PFSK-1 (cell line): ENCODE results near the gene ZBTB2.

Experiments used
- FOXP2 ChIP-seq: optimal IDR thresholded peaks from 2 replicates; pipeline ENCODE3; 2011; ENCODE audit warnings: borderline replicate concordance, control low read depth, inconsistent platforms; ENCODE audit not compliant: insufficient read depth; ENCODE audit errors: extremely low read length, extremely low read depth
- POLR2AphosphoS5 ChIP-seq: IDR thresholded peaks from 2 replicates; pipeline ENCODE4 v1.6.1; 2012; ENCODE audit warnings: low read depth, mild to moderate bottlenecking, control low read depth, low read length, moderate library complexity
- SIN3A ChIP-seq: IDR thresholded peaks from 2 replicates; pipeline ENCODE4 v1.6.1; 2012; ENCODE audit warnings: mild to moderate bottlenecking, low read length, moderate library complexity, borderline replicate concordance; ENCODE audit not compliant: insufficient read depth
- TAF1 ChIP-seq: IDR thresholded peaks from 2 replicates; pipeline ENCODE4 v1.6.1; 2012; ENCODE audit warnings: low read length, control low read depth, borderline replicate concordance; ENCODE audit not compliant: insufficient read depth
- TF ChIP-seq, protein P1 (sequence below), 2 experiments: IDR thresholded peaks; 2 replicates each; pipeline versions ENCODE4 v1.6.1 to v1.8.0; 2011 to 2012; ENCODE audit warnings: low read depth in 2 of 2, low read length in 2 of 2, control low read depth in 1 of 2, inconsistent platforms in 1 of 2, mild to moderate bottlenecking in 1 of 2, moderate library complexity in 1 of 2; ENCODE audit not compliant: insufficient read depth in 1 of 2

- no peak for TF ChIP-seq TAF1
- TF ChIP-seq FOXP2, result no peak
- TF ChIP-seq, protein P1, sequence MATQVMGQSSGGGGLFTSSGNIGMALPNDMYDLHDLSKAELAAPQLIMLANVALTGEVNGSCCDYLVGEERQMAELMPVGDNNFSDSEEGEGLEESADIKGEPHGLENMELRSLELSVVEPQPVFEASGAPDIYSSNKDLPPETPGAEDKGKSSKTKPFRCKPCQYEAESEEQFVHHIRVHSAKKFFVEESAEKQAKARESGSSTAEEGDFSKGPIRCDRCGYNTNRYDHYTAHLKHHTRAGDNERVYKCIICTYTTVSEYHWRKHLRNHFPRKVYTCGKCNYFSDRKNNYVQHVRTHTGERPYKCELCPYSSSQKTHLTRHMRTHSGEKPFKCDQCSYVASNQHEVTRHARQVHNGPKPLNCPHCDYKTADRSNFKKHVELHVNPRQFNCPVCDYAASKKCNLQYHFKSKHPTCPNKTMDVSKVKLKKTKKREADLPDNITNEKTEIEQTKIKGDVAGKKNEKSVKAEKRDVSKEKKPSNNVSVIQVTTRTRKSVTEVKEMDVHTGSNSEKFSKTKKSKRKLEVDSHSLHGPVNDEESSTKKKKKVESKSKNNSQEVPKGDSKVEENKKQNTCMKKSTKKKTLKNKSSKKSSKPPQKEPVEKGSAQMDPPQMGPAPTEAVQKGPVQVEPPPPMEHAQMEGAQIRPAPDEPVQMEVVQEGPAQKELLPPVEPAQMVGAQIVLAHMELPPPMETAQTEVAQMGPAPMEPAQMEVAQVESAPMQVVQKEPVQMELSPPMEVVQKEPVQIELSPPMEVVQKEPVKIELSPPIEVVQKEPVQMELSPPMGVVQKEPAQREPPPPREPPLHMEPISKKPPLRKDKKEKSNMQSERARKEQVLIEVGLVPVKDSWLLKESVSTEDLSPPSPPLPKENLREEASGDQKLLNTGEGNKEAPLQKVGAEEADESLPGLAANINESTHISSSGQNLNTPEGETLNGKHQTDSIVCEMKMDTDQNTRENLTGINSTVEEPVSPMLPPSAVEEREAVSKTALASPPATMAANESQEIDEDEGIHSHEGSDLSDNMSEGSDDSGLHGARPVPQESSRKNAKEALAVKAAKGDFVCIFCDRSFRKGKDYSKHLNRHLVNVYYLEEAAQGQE (IDR thresholded peaks at IDR 0.05; ENCODE audit: insufficient read depth in 1 of 2, low read depth in 2 of 2, low read length in 2 of 2), result no peak
- TF ChIP-seq POLR2AphosphoS5, result no peak
- no peak for TF ChIP-seq SIN3A
These were observed 61.1 kb downstream of the ZBTB2 start for GRCh38 chr6:151330130-151330696.
